Fibroblast of skin of abdomen (primary cell): Measurements from ENCODE around the gene OR4X2. TPM values are rescaled to one million over a fixed set of nuclear protein-coding genes. Genes with fewer than 3 reads are reported as not detected.
"Not testable (repeated sequence)": the region's sequence is repeated elsewhere in the genome, so short reads cannot be mapped to it uniquely, and the experiment has no call there.

Source experiments
- DNase-seq: peaks from one replicate; pipeline ENCODE4 v3.0.0-alpha.2; 2013
- polyA plus RNA-seq, 2 experiments: library from polyadenylated mRNA; unstranded; fragments of 120-200 nt; gene quantifications; one replicate each; pipeline ENCODE4 v1.2.1, GENCODE V29; 2013; ENCODE audit not compliant: insufficient read length in 2 of 2

The OR4X2 gene, protein sequence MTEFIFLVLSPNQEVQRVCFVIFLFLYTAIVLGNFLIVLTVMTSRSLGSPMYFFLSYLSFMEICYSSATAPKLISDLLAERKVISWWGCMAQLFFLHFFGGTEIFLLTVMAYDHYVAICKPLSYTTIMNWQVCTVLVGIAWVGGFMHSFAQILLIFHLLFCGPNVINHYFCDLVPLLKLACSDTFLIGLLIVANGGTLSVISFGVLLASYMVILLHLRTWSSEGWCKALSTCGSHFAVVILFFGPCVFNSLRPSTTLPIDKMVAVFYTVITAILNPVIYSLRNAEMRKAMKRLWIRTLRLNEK
- polyA plus RNA-seq (2013, experiment 1 of 2; ENCODE audit: insufficient read length), result not detected
- polyA plus RNA-seq (2013, experiment 2 of 2; ENCODE audit: insufficient read length), result not detected

- no peak for DNase-seq
Measured at GRCh38 chr11:48244804-48245203, at the start of gene OR4X2. Gene OR4X2, plus strand, starts transcription at chr11:48245104. Its CDS starts 0 bp downstream, at chr11:48245104.

DNA sequence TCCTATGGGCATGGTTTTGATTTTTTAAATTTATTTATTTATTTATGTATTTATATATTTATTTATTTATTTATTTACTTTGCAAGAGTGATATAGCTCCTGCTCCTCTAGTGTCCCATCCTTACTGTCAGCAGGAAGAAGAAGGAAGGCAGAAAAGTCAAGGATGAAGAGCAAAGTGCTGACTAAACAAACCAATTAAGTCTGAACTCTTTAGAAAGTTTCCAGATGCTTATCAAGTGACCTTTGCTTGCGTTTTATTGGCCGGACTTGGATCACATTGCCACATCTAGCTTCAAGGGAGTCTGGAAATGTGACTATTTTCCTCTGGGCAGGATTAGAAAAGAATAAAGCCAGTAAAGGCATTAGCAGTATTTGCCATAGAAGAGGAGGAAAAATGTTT lies 37.0 kb upstream of the OR4X2 start:
- DNase-seq, result no peak

DNA sequence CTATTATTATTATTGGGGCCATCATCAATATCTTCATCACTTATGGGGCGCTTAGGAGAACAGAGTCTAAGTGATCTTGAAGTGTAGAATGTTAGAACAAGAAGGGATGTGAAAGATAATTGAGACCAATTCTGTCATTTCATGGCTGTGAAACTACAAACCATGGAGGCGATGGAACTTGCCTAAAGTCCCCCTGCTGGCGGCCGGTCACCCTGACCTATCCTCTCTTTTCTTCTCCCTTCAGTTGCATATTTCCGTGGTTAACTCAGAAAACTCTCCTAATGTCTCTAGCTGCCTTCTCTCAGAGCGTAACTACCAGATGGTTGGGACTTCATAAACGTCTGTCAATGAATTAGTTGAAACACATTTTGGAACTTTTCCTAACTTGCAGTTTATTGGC lies 34.9 kb upstream of the OR4X2 start:
- DNase-seq, result no peak

GRCh38 chr11:48216510-48216909 lies 28.4 kb upstream of the OR4X2 start, which contains the start of gene OR4B1:
Gene OR4B1, plus strand, starts transcription at chr11:48216810. Its CDS starts 0 bp downstream, at chr11:48216810.
- no peak for DNase-seq

DNA sequence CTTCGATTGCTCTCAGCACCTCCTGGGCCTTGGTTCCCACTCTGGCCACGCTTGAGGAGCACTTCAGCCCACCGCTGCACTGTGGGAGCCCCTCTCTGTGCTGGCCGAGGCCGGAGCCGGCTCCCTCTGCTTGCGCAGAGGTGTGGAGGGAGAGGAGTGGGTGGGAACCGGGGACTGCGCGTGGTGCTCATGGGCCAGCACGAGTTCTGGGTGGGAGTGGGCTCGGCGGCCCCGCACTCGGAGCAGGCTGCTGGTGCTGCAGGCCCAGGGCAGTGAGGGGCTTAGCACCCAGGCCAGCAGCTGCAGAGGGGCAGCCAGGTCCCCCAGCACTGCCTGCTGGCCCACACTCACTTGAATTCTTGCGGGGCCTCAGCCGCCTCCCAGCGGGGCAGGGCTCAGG lies 16.1 kb upstream of the OR4X2 start:
- DNase-seq, result no peak

DNA sequence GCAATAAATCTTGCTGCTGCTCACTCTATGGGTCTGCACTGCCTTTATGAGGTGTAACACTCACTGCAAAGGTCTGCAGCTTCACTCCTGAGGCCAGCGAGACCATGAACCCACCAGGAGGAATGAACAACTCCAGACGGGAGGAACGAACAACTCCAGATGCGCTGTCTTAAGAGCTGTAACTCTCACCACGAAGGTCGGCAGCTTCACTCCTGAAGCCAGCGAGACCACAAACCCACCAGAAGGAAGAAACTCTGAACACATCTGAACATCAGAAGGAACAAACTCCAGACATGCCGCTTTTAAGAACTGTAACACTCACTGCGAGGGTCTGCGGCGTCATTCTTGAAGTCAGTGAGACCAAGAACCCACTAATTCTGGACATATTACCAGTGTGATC lies 14.8 kb upstream of the OR4X2 start:
- DNase-seq, result not testable (repeated sequence)

- no peak for DNase-seq
Measured at GRCh38 chr11:48237727-48238126, 7.2 kb upstream of the OR4X2 start.

GRCh38 chr11:48242501-48242900 lies 2.4 kb upstream of the OR4X2 start:
- no peak for DNase-seq

DNA sequence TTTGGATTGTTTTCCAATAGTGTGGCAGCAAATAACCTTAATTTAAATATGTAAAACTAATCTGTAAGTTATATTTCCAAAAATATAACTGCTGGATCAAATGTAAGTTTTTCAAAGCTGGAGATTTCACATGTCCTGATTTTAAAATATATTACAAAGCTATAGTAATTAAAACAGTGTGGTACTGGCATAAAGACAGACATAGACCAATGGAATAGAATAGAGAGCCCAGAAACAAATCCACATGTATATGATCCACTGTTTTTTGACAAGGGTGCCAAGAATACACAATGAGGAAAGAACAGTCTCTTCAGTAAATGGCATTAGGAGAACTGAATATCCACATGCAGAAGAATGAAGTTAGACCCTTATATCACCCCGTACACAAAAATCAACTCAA lies 4.0 kb downstream of the OR4X2 start:
- DNase-seq, result no peak

- DNase-seq, result no peak
Measured at GRCh38 chr11:48261600-48261999, 16.7 kb downstream of the OR4X2 start.

- DNase-seq, result no peak
Measured at GRCh38 chr11:48263423-48263911, 18.6 kb downstream of the OR4X2 start, which contains the start of gene OR4X1. Gene OR4X1, plus strand, starts transcription at chr11:48263861. Its CDS starts 0 bp downstream, at chr11:48263861.

- DNase-seq, result no peak
Measured at GRCh38 chr11:48270621-48271020, 25.7 kb downstream of the OR4X2 start.

- DNase-seq, result no peak
Measured at GRCh38 chr11:48272606-48273005, 27.7 kb downstream of the OR4X2 start.
